GM18907 (cell line): ENCODE data around the gene CD46.

Source experiments
- ATAC-seq: cut with Tn5 transposase; IDR thresholded peaks from one replicate; pipeline ENCODE4 v1.9.1; 2021; ENCODE audit warnings: mild to moderate bottlenecking, moderate library complexity; ENCODE audit not compliant: unreplicated experiment

CD46 gene

GRCh38 chr1:207794861-207795260 is 43.0 kb downstream of the CD46 start:
- no peak for ATAC-seq

GRCh38 chr1:207797229-207797973 is 45.5 kb downstream of the CD46 start:
- peak; percentile 67 for ATAC-seq

GRCh38 chr1:207798847-207799246 is 47.0 kb downstream of the CD46 start:
- ATAC-seq = no peak

- no peak for ATAC-seq
Measured at GRCh38 chr1:207799989-207800648, 48.3 kb downstream of the CD46 start.

GRCh38 chr1:207801819-207802218 is 50.0 kb downstream of the CD46 start:
- no peak for ATAC-seq

GRCh38 chr1:207803678-207804077 is 51.8 kb downstream of the CD46 start:
- no peak for ATAC-seq

GRCh38 chr1:207804721-207805468 is 53.0 kb downstream of the CD46 start:
- no peak for ATAC-seq

GRCh38 chr1:207805841-207806421 is 54.1 kb downstream of the CD46 start:
- no peak for ATAC-seq

GRCh38 chr1:207806531-207807325 is 54.9 kb downstream of the CD46 start:
- no peak for ATAC-seq

GRCh38 chr1:207807326-207807689 is 55.5 kb downstream of the CD46 start:
- no peak for ATAC-seq

GRCh38 chr1:207807690-207808321 is 56.0 kb downstream of the CD46 start:
- no peak for ATAC-seq

GRCh38 chr1:207808322-207808705 is 56.5 kb downstream of the CD46 start:
- no peak for ATAC-seq

- ATAC-seq = no peak
Measured at GRCh38 chr1:207808911-207809555, 57.2 kb downstream of the CD46 start.

- ATAC-seq = no peak
Measured at GRCh38 chr1:207810173-207810572, 58.3 kb downstream of the CD46 start.

GRCh38 chr1:207810606-207811295 is 58.9 kb downstream of the CD46 start:
- ATAC-seq = no peak

- no peak for ATAC-seq
Measured at GRCh38 chr1:207811319-207811718, 59.5 kb downstream of the CD46 start.

GRCh38 chr1:207811920-207812720 is 60.3 kb downstream of the CD46 start:
- ATAC-seq = no peak

- no peak for ATAC-seq
Measured at GRCh38 chr1:207812778-207813511, 61.1 kb downstream of the CD46 start.
